A549 (cell line): ENCODE measurements around the gene SIPA1.

ENCODE experiments used
- BHLHE40 ChIP-seq: IDR thresholded peaks from 2 replicates; pipeline ENCODE4 v1.6.1; 2012; ENCODE audit warnings: low read depth, low read length, inconsistent platforms
- CBX8 ChIP-seq: fragments of 200-600 bp; sonication (generic); IDR thresholded peaks from 2 replicates; pipeline ENCODE4 v1.6.1; 2016
- CEBPB ChIP-seq, 2 experiments: fragments of >200 bp in 1 of 2; sonication (Bioruptor Twin) in 1 of 2; formaldehyde crosslinking in 1 of 2; IDR thresholded peaks; 2 replicates each; pipeline ENCODE4 v1.6.1; 2012 to 2016
- JUNB ChIP-seq: fragments of >200 bp; sonication (Bioruptor Twin); formaldehyde crosslinking; IDR thresholded peaks from 2 replicates; pipeline ENCODE4 v1.6.1; 2016
- POLR2A ChIP-seq: IDR thresholded peaks from 2 replicates; pipeline ENCODE4 v1.6.1; 2012; ENCODE audit warnings: mild to moderate bottlenecking, low read length
- RAD21 ChIP-seq, 2 experiments: fragments of >200 bp in 1 of 2; sonication (Bioruptor Twin) in 1 of 2; formaldehyde crosslinking in 1 of 2; IDR thresholded peaks in 1 of 2; conservative IDR thresholded peaks in 1 of 2; 2 replicates in 1 of 2; 3 replicates in 1 of 2; pipeline ENCODE4 v1.6.1; 2012 to 2018; ENCODE audit warnings: inconsistent platforms in 1 of 2
- RARB ChIP-seq: fragments of 250-450 bp; sonication (Bioruptor Pico); IDR thresholded peaks from 2 replicates; pipeline ENCODE4 v1.8.0; 2021; ENCODE audit warnings: mild to moderate bottlenecking, moderate library complexity
- TP53 ChIP-seq: fragments of 250-450 bp; sonication (Bioruptor Pico); IDR thresholded peaks from 2 replicates; pipeline ENCODE4 v1.5.0; 2021; ENCODE audit warnings: mild to moderate bottlenecking, moderate library complexity
- TF ChIP-seq, protein P1 (sequence below): fragments of >200 bp; sonication (Bioruptor Twin); formaldehyde crosslinking; IDR thresholded peaks from 3 replicates; pipeline ENCODE4 v1.5.1; 2016
- TF ChIP-seq, protein P2 (sequence below): fragments of 200-600 bp; sonication (generic); IDR thresholded peaks from 2 replicates; pipeline ENCODE4 v1.6.1; 2016; ENCODE audit warnings: antibody characterized with exemption, mild to moderate bottlenecking, moderate library complexity
- TF ChIP-seq, protein P3 (sequence below): fragments of 450-650 bp; IDR thresholded peaks from 2 replicates; pipeline ENCODE4 v1.6.1; 2014; ENCODE audit warnings: antibody characterized with exemption
- TF ChIP-seq, protein P4 (sequence below): IDR thresholded peaks from 2 replicates; pipeline ENCODE4 v1.6.1; 2012
- TF ChIP-seq, protein P5 (sequence below): IDR thresholded peaks from 2 replicates; pipeline ENCODE4 v1.6.1; 2012; ENCODE audit warnings: low read depth, borderline replicate concordance

DNA sequence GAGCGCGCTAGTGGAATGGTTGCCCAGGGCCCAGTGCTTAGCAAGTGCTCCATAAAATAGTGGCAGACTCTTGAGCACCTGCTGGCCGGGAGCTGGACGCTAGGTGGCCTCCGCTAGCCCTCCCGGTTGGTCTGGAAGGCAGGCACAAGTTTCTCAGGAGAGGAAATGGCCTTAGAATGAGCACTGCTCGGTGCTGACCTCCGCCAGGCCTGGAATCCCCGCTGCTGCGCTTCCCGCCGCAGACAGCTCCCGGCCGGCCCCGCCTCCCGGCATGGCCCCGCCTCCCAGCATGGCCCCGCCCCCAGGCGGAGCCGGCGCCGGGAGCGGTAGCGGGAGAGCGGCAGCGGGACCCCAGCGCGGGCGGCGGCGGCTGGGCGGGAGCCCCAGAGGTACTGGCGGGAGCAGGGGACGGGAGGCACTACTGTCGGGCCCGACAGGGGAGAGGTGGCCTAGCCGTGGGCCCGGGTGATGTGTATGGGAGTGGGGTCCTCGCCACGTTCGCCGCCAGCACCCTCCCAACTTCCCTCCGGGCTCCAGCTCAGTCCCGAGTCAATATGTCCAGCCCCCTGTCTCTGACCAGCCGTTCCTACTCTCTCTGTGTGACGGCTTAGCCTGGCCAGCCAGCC lies at the start of gene SIPA1:
- TF ChIP-seq, protein P1, sequence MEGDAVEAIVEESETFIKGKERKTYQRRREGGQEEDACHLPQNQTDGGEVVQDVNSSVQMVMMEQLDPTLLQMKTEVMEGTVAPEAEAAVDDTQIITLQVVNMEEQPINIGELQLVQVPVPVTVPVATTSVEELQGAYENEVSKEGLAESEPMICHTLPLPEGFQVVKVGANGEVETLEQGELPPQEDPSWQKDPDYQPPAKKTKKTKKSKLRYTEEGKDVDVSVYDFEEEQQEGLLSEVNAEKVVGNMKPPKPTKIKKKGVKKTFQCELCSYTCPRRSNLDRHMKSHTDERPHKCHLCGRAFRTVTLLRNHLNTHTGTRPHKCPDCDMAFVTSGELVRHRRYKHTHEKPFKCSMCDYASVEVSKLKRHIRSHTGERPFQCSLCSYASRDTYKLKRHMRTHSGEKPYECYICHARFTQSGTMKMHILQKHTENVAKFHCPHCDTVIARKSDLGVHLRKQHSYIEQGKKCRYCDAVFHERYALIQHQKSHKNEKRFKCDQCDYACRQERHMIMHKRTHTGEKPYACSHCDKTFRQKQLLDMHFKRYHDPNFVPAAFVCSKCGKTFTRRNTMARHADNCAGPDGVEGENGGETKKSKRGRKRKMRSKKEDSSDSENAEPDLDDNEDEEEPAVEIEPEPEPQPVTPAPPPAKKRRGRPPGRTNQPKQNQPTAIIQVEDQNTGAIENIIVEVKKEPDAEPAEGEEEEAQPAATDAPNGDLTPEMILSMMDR: no peak
- TF ChIP-seq, protein P2, sequence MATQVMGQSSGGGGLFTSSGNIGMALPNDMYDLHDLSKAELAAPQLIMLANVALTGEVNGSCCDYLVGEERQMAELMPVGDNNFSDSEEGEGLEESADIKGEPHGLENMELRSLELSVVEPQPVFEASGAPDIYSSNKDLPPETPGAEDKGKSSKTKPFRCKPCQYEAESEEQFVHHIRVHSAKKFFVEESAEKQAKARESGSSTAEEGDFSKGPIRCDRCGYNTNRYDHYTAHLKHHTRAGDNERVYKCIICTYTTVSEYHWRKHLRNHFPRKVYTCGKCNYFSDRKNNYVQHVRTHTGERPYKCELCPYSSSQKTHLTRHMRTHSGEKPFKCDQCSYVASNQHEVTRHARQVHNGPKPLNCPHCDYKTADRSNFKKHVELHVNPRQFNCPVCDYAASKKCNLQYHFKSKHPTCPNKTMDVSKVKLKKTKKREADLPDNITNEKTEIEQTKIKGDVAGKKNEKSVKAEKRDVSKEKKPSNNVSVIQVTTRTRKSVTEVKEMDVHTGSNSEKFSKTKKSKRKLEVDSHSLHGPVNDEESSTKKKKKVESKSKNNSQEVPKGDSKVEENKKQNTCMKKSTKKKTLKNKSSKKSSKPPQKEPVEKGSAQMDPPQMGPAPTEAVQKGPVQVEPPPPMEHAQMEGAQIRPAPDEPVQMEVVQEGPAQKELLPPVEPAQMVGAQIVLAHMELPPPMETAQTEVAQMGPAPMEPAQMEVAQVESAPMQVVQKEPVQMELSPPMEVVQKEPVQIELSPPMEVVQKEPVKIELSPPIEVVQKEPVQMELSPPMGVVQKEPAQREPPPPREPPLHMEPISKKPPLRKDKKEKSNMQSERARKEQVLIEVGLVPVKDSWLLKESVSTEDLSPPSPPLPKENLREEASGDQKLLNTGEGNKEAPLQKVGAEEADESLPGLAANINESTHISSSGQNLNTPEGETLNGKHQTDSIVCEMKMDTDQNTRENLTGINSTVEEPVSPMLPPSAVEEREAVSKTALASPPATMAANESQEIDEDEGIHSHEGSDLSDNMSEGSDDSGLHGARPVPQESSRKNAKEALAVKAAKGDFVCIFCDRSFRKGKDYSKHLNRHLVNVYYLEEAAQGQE: no peak
- TF ChIP-seq POLR2A (peak; percentile 42), CEBPB (IDR thresholded peaks at IDR 0.05) (no peak), RAD21 (conservative IDR thresholded peaks at IDR 0.05 in 1 of 2, IDR thresholded peaks at IDR 0.05 in 1 of 2) (no peak; a peak in 2 of 5 replicates), RARB (no peak), JUNB (no peak), TP53 (CRISPR knock-in tag) (no peak), CBX8 (no peak), BHLHE40 (no peak)
- TF ChIP-seq, protein P3, sequence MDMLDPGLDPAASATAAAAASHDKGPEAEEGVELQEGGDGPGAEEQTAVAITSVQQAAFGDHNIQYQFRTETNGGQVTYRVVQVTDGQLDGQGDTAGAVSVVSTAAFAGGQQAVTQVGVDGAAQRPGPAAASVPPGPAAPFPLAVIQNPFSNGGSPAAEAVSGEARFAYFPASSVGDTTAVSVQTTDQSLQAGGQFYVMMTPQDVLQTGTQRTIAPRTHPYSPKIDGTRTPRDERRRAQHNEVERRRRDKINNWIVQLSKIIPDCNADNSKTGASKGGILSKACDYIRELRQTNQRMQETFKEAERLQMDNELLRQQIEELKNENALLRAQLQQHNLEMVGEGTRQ: no peak
- TF ChIP-seq, protein P4, sequence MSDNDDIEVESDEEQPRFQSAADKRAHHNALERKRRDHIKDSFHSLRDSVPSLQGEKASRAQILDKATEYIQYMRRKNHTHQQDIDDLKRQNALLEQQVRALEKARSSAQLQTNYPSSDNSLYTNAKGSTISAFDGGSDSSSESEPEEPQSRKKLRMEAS: peak; percentile 39
- TF ChIP-seq, protein P5, sequence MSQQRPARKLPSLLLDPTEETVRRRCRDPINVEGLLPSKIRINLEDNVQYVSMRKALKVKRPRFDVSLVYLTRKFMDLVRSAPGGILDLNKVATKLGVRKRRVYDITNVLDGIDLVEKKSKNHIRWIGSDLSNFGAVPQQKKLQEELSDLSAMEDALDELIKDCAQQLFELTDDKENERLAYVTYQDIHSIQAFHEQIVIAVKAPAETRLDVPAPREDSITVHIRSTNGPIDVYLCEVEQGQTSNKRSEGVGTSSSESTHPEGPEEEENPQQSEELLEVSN: 0 out of 2 replicates have a peak, but pooled peaks have one; percentile 24
